ENCODE data around the gene EGF. TPM values are rescaled to one million over a fixed set of nuclear protein-coding genes. Genes with fewer than 3 reads are reported as not detected.

EGF gene
- total RNA-seq, 1 donor from 2014 or later = 15.0 TPM

- Mint-ChIP-seq H3K4me1 (ENCODE audit: unreplicated experiment) (no peaks in the 10 kb centered on the region), H3K9me3 (ENCODE audit: unreplicated experiment) (no peaks in the 10 kb centered on the region), H3K27me3 (ENCODE audit: unreplicated experiment) (no peaks in the 10 kb centered on the region), H3K36me3 (ENCODE audit: low read depth, unreplicated experiment) (no peaks in the 10 kb centered on the region), H3K4me3 (ENCODE audit: unreplicated experiment) (no peak overlapping the region), H3K27ac (ENCODE audit: unreplicated experiment) (no peak overlapping the region)
- TF ChIP-seq, protein P1, sequence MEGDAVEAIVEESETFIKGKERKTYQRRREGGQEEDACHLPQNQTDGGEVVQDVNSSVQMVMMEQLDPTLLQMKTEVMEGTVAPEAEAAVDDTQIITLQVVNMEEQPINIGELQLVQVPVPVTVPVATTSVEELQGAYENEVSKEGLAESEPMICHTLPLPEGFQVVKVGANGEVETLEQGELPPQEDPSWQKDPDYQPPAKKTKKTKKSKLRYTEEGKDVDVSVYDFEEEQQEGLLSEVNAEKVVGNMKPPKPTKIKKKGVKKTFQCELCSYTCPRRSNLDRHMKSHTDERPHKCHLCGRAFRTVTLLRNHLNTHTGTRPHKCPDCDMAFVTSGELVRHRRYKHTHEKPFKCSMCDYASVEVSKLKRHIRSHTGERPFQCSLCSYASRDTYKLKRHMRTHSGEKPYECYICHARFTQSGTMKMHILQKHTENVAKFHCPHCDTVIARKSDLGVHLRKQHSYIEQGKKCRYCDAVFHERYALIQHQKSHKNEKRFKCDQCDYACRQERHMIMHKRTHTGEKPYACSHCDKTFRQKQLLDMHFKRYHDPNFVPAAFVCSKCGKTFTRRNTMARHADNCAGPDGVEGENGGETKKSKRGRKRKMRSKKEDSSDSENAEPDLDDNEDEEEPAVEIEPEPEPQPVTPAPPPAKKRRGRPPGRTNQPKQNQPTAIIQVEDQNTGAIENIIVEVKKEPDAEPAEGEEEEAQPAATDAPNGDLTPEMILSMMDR (IDR thresholded peaks at IDR 0.05; ENCODE audit: unreplicated experiment) = no peak
- DNase-seq (ENCODE audit: low spot score) = no peak
These were observed 106.5 kb downstream of the EGF start for GRCh38 chr4:110019153-110019552.

DNA sequence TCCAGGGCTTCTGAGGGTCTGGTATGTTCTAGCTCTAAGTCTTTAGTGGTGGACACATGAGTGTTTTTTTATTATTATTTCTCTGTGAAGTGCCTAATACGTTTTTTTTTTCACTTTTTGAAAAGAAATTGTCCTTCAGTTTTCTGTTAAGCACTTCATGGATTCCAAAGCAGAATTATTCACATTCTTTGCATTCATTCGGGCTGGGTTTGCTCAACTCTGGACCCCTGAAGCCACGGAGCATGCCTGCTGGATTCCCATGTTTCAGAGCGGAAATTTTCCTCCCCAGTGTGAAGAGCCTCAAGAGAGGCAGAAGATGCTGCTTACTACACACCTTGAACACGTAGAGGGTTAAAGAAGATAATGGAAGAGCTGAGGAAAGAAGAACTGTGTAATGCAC lies 107.5 kb downstream of the EGF start:
- TF ChIP-seq, protein P1 (IDR thresholded peaks at IDR 0.05; ENCODE audit: unreplicated experiment) = no peak
- H3K9me3 Mint-ChIP-seq (ENCODE audit: unreplicated experiment) = no peaks in the 10 kb centered on the region
- no peak for DNase-seq (ENCODE audit: low spot score)
- H3K36me3 Mint-ChIP-seq (ENCODE audit: low read depth, unreplicated experiment) = no peaks in the 10 kb centered on the region
- H3K27me3 Mint-ChIP-seq (ENCODE audit: unreplicated experiment) = no peaks in the 10 kb centered on the region
- no peak overlapping the region for H3K4me3 Mint-ChIP-seq (ENCODE audit: unreplicated experiment)
- H3K27ac Mint-ChIP-seq (ENCODE audit: unreplicated experiment) = no peak overlapping the region
- no peaks in the 10 kb centered on the region for H3K4me1 Mint-ChIP-seq (ENCODE audit: unreplicated experiment)

GRCh38 chr4:110020646-110021443 lies 108.2 kb downstream of the EGF start:
- Mint-ChIP-seq H3K27ac (ENCODE audit: unreplicated experiment) (no peak overlapping the region), H3K4me3 (ENCODE audit: unreplicated experiment) (no peak overlapping the region), H3K27me3 (ENCODE audit: unreplicated experiment) (no peaks in the 10 kb centered on the region), H3K4me1 (ENCODE audit: unreplicated experiment) (no peaks in the 10 kb centered on the region), H3K9me3 (ENCODE audit: unreplicated experiment) (no peaks in the 10 kb centered on the region), H3K36me3 (ENCODE audit: low read depth, unreplicated experiment) (no peaks in the 10 kb centered on the region)
- no peak for DNase-seq (ENCODE audit: low spot score)
- TF ChIP-seq, protein P1 (IDR thresholded peaks at IDR 0.05; ENCODE audit: unreplicated experiment) = no peak

- Mint-ChIP-seq H3K4me3 (ENCODE audit: unreplicated experiment) (no peak overlapping the region), H3K27ac (ENCODE audit: unreplicated experiment) (no peak overlapping the region), H3K4me1 (ENCODE audit: unreplicated experiment) (no peaks in the 10 kb centered on the region), H3K9me3 (ENCODE audit: unreplicated experiment) (no peaks in the 10 kb centered on the region), H3K27me3 (ENCODE audit: unreplicated experiment) (no peaks in the 10 kb centered on the region), H3K36me3 (ENCODE audit: low read depth, unreplicated experiment) (no peaks in the 10 kb centered on the region)
- no peak for DNase-seq (ENCODE audit: low spot score)
- TF ChIP-seq, protein P1 (IDR thresholded peaks at IDR 0.05; ENCODE audit: unreplicated experiment) = no peak
These were observed 109.8 kb downstream of the EGF start for GRCh38 chr4:110022457-110022856.

GRCh38 chr4:110025056-110025455 lies 112.4 kb downstream of the EGF start:
- no peak for DNase-seq (ENCODE audit: low spot score)
- no peaks in the 10 kb centered on the region for H3K27me3 Mint-ChIP-seq (ENCODE audit: unreplicated experiment)
- no peak overlapping the region for H3K27ac Mint-ChIP-seq (ENCODE audit: unreplicated experiment)
- no peaks in the 10 kb centered on the region for H3K4me1 Mint-ChIP-seq (ENCODE audit: unreplicated experiment)
- TF ChIP-seq, protein P1 (IDR thresholded peaks at IDR 0.05; ENCODE audit: unreplicated experiment) = no peak
- H3K9me3 Mint-ChIP-seq (ENCODE audit: unreplicated experiment) = no peaks in the 10 kb centered on the region
- no peak overlapping the region for H3K4me3 Mint-ChIP-seq (ENCODE audit: unreplicated experiment)
- no peaks in the 10 kb centered on the region for H3K36me3 Mint-ChIP-seq (ENCODE audit: low read depth, unreplicated experiment)

All from endothelial cell (in vitro differentiated cells).